ENCODE results near the gene ERFE.

DNA sequence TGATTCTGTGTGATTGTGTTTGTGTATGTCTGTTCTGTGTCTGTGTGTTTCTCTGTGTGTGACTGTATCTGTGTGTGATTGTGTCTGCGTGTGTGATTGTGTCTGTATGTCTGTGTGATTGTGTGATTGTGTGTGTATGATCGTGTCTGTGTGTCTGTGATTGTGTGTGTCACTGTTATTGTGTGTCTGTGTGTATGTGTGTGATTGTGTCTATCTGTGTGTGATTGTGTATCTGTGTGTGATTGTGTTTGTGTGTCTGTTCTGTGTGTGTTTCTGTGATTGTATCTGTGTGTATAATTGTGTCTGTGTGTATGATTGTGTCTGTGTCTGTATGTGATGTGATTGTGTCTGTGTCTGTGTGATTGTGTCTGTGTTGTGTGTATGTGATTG lies 32.0 kb upstream of the ERFE start:
- no peak for TF ChIP-seq POLR2A (IDR thresholded peaks at IDR 0.05; ENCODE audit: low read length)
- no peak for TF ChIP-seq GATA1 (IDR thresholded peaks at IDR 0.05; ENCODE audit: low read depth, low read length)
